ENCODE results near the gene SCIN.

DNA sequence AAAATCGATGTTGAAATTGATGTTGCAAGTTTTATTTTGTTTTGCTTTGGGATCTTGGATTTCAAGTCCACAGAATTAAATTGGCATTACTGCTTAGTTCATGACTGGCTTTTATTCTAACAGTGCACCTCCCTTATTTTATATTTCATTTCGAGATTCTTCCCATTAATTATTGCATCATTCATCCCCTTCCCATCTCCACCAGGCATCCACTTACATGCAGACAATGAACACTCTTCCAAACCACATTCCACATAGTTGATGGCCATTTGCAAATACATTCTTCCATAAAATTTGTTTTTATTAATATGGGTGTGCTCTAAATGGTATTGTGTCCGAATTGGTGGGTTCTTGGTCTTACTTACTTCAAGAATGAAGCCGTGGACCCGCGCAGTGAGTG, 15.6 kb upstream of the SCIN start:
- TF ChIP-seq RAD21 (IDR thresholded peaks at IDR 0.05; ENCODE audit: low read depth) (no peak), TCF12 (IDR thresholded peaks at IDR 0.05; ENCODE audit: low read depth) (no peak), EP300 (IDR thresholded peaks at IDR 0.05; ENCODE audit: borderline replicate concordance) (no peak), REST (IDR thresholded peaks at IDR 0.05; ENCODE audit: low read depth) (no peak), FOXM1 (IDR thresholded peaks at IDR 0.05; ENCODE audit: borderline replicate concordance, low read depth) (no peak), YY1 (IDR thresholded peaks at IDR 0.05; ENCODE audit: low read depth) (no peak), CREB1 (IDR thresholded peaks at IDR 0.05; ENCODE audit: low read depth) (no peak), TAF1 (IDR thresholded peaks at IDR 0.05; ENCODE audit: low read depth) (no peak), CEBPB (IDR thresholded peaks at IDR 0.05) (no peak), NFIC (IDR thresholded peaks at IDR 0.05) (no peak), EGR1 (IDR thresholded peaks at IDR 0.05) (no peak)
- TF ChIP-seq, protein P1, sequence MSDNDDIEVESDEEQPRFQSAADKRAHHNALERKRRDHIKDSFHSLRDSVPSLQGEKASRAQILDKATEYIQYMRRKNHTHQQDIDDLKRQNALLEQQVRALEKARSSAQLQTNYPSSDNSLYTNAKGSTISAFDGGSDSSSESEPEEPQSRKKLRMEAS (IDR thresholded peaks at IDR 0.05): no peak
- TF ChIP-seq, protein P2, sequence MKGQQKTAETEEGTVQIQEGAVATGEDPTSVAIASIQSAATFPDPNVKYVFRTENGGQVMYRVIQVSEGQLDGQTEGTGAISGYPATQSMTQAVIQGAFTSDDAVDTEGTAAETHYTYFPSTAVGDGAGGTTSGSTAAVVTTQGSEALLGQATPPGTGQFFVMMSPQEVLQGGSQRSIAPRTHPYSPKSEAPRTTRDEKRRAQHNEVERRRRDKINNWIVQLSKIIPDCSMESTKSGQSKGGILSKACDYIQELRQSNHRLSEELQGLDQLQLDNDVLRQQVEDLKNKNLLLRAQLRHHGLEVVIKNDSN (IDR thresholded peaks at IDR 0.05): no peak

Data from Ishikawa (cell line).